WI38 (cell line): Measurements from ENCODE around the gene ELN.

Experiments
- H3K4me3 ChIP-seq: 2 replicates; pipeline ENCODE4 v1.5.1; 2011; ENCODE audit warnings: low read depth, mild to moderate bottlenecking, control low read depth, low read length
- CTCF ChIP-seq: IDR thresholded peaks from 2 replicates; pipeline ENCODE4 v1.5.1; 2012; ENCODE audit warnings: low read depth, mild to moderate bottlenecking, control low read depth, low read length

ELN gene

GRCh38 chr7:74025730-74026129, 2.2 kb upstream of the ELN start:
- no peak overlapping the region for H3K4me3 ChIP-seq
- TF ChIP-seq CTCF, result no peak

GRCh38 chr7:74026406-74026902, 1.5 kb upstream of the ELN start:
- H3K4me3 ChIP-seq, result no peak overlapping the region
- TF ChIP-seq CTCF, result no peak

DNA sequence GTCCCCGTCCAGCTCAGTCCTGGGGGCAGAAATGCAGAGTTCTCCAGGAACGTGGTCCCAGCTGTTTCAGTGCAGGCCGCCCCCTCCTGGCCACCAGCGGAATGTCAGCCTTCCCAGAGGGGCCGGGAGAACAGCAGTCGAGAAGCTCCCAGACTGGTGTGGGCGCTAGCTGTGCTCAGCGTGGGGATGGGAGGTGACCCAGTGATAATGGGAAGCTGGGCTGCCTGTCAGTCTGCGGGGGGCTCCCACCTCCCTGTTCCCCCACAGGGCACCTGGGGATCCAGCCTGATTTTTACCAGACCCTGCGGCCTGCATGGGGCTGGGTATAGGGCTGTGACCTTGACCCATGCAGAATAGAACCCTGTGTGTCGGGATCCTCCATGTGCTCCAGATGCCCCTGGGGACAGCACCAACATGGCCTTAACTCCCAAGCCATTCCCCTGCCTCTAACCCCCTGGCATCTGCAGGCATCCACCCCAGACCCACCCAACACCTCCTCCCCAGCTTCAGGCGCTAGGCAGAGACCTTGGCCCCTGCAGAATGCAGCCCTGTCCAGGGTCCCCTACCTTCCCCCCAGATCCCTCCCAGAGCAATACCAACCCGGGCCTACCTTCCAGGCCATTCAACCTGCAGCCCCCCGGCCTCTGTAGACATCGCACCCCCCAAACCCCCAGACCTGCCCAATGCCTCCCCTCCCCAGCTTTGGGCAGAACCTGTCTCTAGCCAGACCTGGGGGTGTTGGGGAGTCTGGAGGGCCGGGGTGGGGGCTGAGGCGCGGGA, 880 bp upstream of the ELN start:
- no peak overlapping the region for H3K4me3 ChIP-seq
- TF ChIP-seq CTCF, result peak; percentile 95

GRCh38 chr7:74028321-74028838, 407 bp downstream of the ELN start:
- TF ChIP-seq CTCF, result no peak
- peak overlapping the region; percentile 39 for H3K4me3 ChIP-seq

GRCh38 chr7:74029089-74029785, 1.3 kb downstream of the ELN start:
- H3K4me3 ChIP-seq, result no peak overlapping the region
- TF ChIP-seq CTCF, result no peak

- H3K4me3 ChIP-seq, result no peak overlapping the region
- TF ChIP-seq CTCF, result no peak
These were observed 2.0 kb downstream of the ELN start for GRCh38 chr7:74029991-74030415.

- TF ChIP-seq CTCF, result no peak
- H3K4me3 ChIP-seq, result no peak overlapping the region
These were observed 2.9 kb downstream of the ELN start for GRCh38 chr7:74030861-74031260.
